Measurements from ENCODE around the gene CAMK1D.
A peak's percentile ranks its signal among the peaks of the same experiment; 100 is the strongest.

The CAMK1D gene

DNA sequence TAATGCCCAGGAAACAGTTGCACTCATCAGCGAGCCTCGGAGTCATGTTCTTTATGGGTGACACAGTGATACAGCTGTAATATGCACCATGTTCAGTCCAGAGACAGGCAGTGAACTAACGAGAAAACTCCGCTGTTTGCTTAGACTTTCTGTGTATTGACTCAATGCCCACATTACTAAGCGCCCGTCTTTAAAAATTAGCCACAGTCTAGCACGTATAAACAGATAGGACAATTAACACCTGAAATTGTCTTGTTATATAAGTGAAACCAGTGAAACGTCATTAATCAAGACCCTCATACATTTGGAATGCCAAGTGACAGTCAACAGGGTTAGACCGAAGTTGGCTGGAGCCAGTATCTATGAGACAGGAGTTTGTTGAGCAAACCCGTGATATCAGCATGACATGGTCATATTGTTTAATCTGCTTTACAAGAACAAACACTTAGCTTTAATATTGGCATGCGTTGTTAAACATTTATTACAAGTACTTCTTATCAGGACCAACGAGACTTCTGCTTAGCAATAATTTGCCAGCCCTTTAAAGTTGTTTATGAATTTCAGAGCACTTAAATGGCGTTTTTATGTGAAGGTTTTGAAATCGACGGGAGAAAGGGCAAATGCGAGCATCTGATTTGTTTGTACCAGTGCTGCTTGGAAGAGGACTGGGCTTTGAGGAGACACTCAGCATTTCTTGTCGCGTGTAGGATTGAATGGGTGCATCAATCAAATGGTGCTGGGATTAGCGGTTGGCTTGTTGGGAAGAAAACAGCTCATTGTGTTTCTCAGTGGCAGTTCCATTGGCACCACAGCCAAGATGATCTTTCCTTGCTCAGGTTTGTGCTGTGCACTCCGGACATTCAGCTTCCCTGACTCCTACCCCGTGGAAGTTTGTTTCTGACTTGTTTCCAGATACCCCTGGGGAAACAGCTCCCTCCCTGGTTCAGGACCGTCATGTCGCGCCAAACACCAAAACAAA, 56.3 kb downstream of the CAMK1D start:
- DNase-seq: peak in 1 of 2 experiments; percentile 18

DNA sequence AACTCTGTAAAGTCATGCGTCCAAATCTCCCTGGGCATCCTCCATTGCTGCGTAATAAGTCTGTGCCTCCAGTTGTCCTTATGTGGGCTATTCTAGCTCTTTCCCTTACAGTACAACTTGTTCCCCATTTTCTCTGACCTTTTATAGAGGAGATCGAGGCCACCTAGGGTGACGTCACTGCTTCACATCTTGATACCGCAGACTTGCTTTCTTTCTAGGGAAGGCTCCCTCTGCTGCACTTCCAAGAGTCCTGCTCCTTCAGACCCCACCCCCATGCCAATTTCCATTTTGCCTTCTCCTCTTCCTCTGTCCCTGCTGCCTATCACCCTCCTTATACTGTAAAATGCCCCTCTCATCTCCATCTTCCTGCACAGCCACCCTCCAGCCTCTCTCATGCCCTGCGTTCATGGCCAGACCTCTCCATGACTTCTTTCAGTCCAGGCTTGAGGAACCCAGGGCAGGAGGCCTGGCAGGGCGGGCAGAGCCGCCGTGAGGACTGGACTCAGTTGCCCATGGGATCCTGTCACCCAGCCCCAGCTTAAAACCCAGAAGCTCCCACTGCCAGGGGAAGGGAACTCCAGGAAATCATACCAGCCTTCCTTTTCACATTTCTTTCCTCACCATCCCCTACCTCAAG, 57.5 kb downstream of the CAMK1D start:
- DNase-seq: no peak

DNA sequence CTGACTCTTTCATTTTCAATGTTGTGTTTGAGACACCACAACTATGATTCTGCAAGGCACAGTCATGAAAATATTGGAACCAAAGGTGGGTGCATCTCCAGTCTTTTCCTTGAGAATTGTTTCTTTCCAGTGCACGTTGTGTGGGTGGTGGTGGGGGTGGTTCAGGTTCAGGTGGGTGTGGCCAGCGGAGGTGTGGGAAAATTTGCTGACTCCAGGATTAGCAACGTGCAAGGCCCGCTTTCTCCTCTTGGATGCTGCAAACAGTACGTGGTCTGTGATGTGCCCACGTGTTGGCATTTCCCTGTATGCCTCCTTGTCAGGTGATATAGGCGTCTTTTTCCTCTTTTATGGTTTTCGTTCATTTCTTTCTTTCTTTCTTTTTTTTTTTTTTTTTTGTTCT, 59.1 kb downstream of the CAMK1D start:
- no peak for DNase-seq

DNA sequence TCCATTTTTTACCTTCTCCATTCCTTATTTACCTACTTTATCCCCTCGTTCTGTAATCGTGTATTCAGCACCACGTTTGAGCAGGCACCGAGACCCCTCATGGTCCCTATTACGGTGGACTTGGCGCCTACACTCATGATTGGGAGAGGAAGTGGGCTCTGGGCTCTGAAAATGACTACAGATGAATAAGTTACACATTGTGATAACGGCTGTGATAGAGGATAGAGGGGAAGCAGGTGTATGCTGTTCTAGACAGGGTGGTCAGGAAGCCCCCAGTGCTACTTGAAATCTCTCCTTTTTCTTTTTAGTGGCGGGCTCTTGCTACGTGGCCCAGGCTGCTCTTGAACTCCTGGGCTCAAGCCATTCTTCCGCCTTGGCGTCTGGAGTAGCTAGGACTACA, 59.8 kb downstream of the CAMK1D start:
- DNase-seq: no peak

DNA sequence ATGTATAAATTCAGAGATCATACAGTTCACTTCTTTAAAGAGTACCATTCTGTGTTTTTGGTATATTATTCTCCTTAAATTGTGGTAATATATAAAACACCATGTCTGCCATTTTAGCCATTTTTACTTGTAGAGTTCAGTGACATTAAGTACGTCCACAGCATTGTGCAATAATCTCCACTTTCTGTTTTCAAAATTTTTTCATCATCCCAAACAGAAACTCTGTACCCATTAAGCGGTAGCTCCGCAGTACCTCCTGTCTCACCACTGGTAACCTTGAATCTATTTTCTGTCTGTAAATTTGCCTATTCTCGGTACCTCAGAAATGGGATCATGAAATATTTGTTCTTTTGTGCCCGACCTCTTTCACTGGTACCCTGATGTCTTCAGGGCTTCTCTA, 60.3 kb downstream of the CAMK1D start:
- DNase-seq: no peak

DNA sequence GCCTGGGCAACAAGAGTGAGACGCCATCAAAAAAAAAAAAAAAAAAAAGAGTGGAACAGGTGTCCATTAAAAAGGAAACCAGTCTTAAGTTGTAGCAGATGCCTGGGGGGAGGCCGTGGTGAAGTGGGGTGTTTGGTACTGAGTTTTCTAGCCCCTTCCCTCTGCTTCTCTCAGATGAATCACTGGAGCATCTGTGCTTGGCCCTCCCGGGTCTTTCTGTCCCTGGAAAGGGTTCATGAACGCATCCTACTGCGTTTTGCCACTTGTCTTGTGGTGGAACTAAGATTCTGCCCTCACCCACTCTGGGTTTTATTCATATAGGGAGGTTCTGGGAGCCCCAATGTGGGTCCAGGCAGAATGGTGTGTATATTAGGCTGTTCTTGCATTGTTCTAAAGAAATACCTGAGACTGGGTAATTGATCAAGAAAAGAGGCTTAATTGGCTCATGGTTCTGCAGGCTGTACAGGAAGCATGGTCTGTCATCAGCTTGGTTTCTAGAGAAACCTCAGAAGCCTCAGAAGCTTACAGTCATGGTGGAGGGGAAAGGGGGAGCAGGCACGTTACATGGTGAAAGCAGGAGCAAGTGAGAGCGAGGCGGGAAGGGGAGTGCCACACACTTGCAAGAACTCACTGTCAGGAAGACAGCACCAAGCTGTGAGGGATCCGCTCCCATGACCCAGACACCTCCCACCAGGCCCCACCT, 63.5 kb downstream of the CAMK1D start:
- no peak for DNase-seq

DNA sequence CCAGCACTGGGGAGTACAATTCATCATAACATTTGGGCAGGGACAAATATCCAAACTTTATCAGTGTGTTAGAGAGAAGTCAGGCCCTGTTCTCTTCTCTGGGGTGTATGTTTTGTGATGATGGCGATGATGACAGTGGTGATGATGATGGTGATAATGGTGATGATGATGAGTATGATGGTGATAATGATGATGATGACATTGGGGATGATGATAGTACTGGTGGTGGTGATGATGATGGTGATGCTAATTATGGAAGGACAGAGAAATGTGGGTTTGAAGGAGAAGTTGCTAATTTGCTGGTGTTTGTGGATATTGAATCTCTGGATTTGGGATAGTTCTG, 64.0 kb downstream of the CAMK1D start:
- no peak for DNase-seq

DNA sequence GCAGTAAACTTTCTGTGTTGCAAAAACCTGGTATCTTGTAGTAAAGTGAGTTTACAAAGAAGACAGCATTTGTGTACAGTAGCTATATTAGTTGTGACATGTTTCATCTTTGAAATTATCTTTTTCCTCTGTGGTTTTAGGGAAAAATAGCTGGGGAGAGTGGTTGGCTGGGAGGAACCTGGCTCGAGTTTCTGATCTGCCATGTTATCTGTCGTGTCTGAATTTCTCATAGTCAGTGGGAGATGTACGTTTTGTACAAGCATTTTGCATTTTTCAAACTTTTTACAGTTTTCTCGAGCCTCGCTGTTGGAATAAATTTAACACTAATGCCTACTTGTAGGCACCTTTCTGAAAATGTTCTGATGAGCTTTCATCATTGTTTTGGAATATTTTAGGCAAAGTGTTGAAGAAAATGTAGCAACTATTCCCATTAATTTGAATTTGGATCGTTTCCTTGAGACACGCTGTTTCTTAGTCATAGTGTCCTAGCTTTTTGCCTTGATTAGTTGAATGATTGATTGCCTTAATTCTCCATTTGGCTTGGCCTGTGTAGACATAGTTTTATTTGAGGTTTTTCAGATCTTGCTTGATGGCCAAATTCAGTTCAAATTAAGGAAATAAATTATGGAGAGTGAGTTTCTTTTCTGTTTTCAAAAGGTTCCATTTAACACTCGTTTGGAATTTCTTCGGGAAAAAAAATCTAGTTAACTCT, 65.1 kb downstream of the CAMK1D start:
- DNase-seq: no peak

DNA sequence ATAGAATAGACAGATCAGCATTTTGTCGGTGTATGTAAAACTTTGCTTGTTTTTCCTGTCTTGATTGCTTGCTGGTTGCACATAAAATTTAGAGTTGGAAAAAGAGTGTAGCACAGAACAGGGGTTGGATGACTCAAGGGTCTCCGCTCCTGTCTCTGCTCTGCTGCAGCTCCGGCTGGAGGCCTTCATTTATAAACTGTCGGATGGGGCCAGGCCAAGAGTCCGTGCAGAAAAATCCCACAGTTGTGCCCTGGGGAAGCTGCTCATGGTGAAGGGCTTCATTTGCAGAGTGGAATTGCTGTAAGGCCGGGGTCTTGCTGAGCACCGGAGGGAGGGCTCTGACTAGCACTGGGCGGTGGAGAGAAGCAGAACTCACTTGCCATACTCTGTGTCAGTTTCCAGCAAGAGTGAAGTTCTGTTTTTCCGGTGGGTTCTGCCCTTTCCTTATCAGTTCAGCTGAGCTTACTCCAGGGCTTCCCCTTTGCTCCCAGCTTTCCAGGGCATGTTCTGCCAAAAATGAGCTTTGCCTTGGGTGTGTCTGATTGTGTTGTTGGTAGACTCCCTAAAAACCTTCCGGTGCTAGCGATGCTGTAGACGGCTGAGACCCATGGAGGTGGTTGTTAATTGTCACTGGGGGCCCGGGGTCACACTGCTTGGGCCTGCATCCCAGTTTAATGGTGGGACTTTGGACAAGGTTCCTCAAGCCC, 67.2 kb downstream of the CAMK1D start:
- no peak for DNase-seq

DNA sequence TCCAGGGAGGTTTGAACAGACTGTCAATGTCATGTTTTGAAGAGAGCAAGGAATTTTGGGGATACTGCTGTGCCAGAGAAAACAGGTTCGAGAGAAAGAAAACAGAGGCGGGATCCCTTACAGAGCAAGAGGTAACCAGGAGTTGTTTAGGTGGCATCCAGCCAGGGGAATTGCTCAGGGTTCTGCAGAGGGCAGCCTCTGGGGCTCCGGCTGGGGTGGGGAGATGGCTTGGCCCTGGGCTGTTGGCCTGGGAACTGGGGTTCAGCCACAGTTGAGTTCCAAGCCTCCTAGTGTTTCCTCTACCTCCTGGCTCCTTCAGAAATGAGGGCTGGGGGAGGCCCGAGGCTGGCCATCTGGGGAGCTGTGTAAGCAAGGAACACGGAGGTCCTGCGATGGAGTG, 68.0 kb downstream of the CAMK1D start:
- no peak for DNase-seq

DNA sequence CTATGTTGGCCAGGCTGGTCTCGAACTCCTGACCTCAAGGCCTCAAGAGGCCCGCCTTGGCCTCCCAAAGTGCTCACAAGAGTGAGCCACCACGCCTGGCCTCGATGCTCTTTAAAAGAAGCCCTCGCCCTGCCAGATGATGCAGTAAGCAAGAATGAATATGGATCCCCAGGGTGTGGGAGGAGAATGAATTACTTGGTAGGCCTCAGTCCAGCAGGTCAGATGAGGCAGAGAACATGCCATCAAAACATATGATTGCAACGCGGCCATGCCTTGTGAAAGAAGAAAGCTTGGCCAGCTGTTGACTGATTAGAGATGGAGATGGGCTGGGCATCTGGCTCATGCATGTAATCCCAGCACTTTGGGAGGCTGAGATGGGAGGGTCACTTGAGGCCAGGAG, 68.7 kb downstream of the CAMK1D start:
- DNase-seq: no peak

DNA sequence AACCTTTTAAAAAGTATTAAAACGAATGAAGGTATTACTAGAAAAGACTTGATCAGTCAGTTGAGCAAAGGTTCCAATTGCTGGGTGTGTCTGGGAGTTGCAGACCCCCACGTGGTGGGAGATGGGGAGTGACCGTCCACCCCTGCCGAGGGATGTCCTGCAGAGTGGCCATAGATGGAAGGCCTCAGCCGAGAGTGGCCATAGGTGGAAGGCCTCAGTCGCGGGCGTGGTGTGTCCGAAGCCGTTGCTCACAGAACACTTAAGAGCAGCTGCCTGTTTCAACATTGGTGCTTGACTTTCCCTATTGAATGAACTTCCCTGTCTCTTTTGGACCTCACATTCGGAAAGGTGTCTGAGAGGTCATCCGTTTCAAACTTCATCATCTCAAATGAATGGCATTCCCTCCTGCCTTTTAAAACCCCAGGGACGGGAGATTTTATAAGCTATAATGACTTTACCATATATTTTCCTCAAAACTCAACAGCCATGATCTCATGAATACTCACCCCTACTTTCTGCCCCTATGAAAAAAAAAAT, 69.4 kb downstream of the CAMK1D start:
- no peak for DNase-seq

DNA sequence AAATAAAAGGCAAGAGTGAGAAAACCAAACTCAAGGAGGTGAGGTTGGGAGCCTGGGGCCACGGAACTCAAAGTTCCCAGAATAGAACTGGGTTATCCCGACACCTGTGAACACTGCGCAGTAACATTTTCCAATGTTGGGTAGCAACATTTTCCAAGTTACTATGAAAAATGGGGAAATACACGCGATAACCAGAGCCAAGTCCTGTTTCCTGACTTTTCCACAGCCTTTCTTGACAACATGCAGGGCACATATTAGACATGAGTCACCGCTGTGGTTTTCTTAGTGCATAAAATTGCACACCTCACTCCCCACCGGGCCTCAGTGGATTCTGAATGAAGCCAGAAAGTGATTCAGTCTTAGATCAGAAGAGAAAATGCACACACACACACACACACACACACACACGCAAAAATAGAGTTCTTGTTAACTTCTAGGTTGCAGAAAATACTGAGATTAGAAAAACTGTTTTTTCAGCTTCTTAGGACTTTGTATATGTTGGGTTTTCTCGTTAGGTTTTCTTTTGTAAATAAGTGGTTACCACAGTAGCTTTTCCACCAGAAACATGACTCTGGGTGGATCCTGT, 70.0 kb downstream of the CAMK1D start:
- no peak for DNase-seq

DNA sequence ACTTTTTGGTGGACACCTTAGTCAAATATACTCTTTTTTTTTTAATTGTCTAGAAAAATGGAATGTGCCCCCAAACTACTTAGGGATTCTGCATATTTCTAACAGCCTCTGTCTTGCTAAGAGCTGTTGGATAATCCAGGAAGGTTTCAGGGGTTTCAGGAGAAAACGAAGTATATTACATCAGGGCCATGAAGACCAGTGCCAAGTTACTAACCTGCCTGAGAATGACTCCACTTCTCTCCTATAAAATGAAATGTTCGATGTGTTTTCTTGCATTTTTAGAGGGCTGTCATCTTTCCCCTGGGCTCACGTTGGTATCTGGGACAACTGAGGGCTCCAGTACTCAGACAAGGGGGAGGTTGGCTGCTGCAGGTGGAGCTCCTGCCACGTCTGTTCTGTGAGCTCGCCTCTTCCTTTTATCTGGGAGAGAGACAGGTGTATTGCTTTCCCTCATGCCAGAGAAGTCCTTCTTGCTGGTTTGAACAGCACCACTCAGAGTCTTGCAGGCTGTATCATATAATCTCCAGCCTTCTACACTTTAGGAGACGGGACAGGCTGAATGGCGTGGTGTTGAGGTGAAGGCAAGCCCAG, 71.3 kb downstream of the CAMK1D start:
- DNase-seq: no peak

DNA sequence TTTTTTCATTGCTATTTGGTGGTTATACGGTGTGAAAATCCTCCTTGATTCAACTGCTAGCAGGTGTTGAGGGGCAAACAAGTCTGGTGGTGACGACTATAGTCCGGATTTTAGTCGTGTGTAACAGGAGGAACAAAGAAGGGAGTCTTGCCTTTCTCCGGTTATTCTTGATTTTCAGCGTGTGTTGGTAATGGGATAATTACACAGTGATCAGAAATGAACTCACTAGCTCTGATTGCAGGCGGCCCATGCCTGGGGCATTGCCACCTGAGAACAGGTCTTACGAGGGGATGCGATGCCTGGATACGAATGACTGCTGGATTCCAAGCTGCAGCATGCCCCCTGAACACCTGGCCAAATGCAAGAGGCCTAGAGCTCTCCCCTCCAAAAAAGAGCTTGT, 72.8 kb downstream of the CAMK1D start:
- no peak for DNase-seq

DNA sequence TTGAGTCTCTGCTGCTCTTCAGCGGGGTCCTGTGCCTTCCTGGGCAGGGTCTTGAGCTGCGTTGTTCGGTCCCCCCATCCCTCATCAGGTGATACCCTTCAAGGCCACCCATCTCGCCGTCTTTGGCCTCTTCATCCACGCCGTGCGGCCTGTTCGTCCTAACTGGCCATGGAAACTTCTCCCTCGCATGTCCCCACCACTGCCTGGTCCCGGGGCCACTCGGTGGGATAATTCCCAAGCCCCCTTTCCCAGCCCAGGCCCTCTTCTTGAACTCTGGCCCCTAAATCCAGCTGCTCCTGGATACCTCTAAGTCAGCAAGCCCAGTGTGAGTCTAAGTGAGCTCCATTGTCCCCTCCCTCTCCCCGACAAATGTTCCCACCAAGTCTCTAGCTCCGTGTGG, 74.5 kb downstream of the CAMK1D start:
- DNase-seq: no peak

DNA sequence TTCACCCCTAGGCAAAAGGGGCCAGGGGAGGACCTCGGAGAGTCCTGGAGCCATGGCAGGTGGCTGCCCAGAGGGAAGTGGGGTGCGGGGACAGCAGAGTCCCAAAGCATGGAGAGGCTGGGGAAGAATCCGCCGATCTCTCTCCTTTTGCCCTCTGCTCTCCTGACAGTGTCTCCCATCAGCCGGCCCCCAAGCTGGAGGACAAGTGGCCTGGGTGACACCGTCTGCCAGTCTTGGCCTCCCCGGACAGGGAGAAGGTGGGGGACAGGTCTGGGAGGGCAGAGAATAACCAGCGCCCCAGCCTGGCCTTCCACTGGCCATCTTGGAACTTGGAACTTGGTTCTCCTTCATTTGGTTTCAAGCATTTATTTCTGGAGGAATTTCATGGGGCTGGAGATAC, 77.9 kb downstream of the CAMK1D start:
- DNase-seq: no peak

DNA sequence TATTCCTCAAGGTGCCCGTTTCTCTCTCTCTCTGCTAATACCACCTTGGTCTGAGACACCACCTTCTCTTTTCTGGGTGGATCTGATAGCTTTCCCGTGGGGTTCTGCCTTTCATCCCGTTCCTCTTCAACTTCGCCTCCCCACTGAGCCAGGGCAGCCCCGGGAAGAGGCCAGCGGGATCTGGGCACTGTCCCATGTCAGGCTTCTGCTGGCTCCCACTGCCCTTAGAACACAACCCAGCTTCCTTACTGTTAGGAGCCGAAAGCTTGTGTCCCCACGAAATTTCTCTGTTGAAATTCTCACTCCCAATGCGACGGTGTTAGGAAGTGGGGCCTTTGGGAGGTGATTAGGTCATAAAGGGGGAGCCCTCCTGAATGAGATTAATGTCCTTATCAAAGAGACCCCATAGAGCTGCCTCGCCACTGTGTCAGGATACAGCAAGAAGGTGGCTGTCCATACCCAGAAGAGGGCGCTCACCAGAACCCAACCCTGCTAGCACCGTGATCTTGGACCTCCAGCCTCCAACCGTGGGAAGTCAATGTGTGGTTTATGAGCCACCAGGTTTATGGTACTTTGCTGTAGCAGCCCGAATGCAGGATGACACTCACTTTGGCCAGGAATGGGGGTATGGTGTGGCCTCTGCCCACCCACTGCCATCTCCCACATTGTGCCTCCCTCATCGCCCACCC, 79.2 kb downstream of the CAMK1D start:
- no peak for DNase-seq

DNA sequence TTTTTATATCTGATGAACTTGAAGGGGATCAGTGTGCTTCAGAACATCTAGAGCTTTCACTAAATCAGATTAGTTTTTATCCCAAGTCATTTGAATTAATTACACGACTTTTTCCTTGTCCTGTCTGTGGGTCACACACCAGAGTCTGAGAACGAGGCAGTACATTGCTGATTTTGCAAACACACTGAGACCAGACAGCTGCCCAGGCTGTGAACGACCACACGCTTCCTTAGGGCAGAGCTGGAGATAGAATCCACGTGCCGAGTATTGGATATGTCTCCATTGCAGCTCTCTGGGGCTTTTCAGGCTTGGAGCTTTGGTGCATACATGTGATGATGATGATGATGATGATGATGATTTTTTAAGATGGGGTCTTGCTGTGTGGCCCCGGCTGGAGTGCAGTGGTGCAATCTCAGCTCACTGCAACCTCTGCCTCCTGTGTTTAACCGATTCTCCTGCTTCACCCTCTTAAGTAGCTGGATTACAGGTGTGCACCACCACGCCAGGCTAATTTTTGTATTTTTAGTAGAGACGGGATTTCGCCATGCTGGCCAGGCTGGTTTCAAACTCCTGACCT, 81.1 kb downstream of the CAMK1D start:
- DNase-seq: no peak
